AG04450 (cell line): ENCODE data around the gene ITIH4. TPM values are rescaled to one million over a fixed set of nuclear protein-coding genes. Genes with fewer than 3 reads are reported as not detected.

Experiments used
- CTCF ChIA-PET: fragments of 300-600, 350-600 bp; formaldehyde crosslinking; extraction: SDS; loops from one replicate; lab custom pipeline; 2022; ENCODE audit warnings: antibody characterized with exemption, inconsistent platforms; lab: Charles Lee
- POLR2A ChIA-PET: fragments of 350-600 bp; formaldehyde crosslinking; extraction: SDS; loops from one replicate; lab custom pipeline; 2021; ENCODE audit warnings: antibody characterized with exemption, inconsistent platforms; lab: Yijun Ruan, JAX
- DNase-seq: peaks from one replicate; pipeline ENCODE4 v3.0.0-alpha.2; 2011; ENCODE audit warnings: low read depth, low spot score
- H3K27ac ChIP-seq: one replicate; pipeline ENCODE4 v1.5.1; 2012; ENCODE audit warnings: low read depth, low read length, control low read depth
- H3K27me3 ChIP-seq: one replicate; pipeline ENCODE4 v1.6.0; 2012; ENCODE audit warnings: low read length; ENCODE audit not compliant: control insufficient read depth, insufficient read depth
- H3K4me3 ChIP-seq: 2 replicates; pipeline ENCODE4 v1.5.1; 2011; ENCODE audit warnings: mild to moderate bottlenecking, low read depth, low read length, control low read depth
- H3K9me3 ChIP-seq: 2 replicates; pipeline ENCODE4 v1.5.1; 2012; ENCODE audit warnings: low read length; ENCODE audit not compliant: control insufficient read depth, insufficient read depth
- polyA plus RNA-seq: library from polyadenylated mRNA; depleted of rRNA; stranded (reverse); fragments of >200 nt; gene quantifications from 2 replicates; pipeline ENCODE4 v1.2.3, GENCODE V29; 2011
- TF ChIP-seq, protein P1 (sequence below): IDR thresholded peaks from 2 replicates; pipeline ENCODE4 v1.5.1; 2011; ENCODE audit warnings: low read depth, low read length, control low read depth, inconsistent platforms

The ITIH4 gene
- polyA plus RNA-seq, 1 experiment = 0.64 TPM

GRCh38 chr3:52791366-52791765 is 39.1 kb downstream of the ITIH4 start:
- no peak for DNase-seq
- POLR2A ChIA-PET = no interaction called here
- Histone ChIP-seq H3K27ac (no peak overlapping the region), H3K4me3 (no peak overlapping the region), H3K27me3 (peaks cover 17% of the 10 kb centered on the region), H3K9me3 (no peaks in the 10 kb centered on the region; the same call in 1 of the 2 replicates)
- CTCF ChIA-PET = interaction anchor here (1.6 kb wide), 1 partner anchor 29 kb away, joined by 4 read pairs; no protein-coding TSS in a partner anchor
- TF ChIP-seq, protein P1, sequence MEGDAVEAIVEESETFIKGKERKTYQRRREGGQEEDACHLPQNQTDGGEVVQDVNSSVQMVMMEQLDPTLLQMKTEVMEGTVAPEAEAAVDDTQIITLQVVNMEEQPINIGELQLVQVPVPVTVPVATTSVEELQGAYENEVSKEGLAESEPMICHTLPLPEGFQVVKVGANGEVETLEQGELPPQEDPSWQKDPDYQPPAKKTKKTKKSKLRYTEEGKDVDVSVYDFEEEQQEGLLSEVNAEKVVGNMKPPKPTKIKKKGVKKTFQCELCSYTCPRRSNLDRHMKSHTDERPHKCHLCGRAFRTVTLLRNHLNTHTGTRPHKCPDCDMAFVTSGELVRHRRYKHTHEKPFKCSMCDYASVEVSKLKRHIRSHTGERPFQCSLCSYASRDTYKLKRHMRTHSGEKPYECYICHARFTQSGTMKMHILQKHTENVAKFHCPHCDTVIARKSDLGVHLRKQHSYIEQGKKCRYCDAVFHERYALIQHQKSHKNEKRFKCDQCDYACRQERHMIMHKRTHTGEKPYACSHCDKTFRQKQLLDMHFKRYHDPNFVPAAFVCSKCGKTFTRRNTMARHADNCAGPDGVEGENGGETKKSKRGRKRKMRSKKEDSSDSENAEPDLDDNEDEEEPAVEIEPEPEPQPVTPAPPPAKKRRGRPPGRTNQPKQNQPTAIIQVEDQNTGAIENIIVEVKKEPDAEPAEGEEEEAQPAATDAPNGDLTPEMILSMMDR = no peak

- ChIA-PET POLR2A (no interaction called here), CTCF (interaction anchor here (1.6 kb wide), 1 partner anchor 30 kb away, joined by 4 read pairs; no protein-coding TSS in a partner anchor)
- DNase-seq = no peak
- no peaks in the 10 kb centered on the region; the same call in 1 of the 2 replicates for H3K9me3 ChIP-seq
- peaks cover 21% of the 10 kb centered on the region for H3K27me3 ChIP-seq
- TF ChIP-seq, protein P1 = no peak
- H3K4me3 ChIP-seq = no peak overlapping the region
- H3K27ac ChIP-seq = no peak overlapping the region
Observed at GRCh38 chr3:52790741-52791140, 39.7 kb downstream of the ITIH4 start.

DNA sequence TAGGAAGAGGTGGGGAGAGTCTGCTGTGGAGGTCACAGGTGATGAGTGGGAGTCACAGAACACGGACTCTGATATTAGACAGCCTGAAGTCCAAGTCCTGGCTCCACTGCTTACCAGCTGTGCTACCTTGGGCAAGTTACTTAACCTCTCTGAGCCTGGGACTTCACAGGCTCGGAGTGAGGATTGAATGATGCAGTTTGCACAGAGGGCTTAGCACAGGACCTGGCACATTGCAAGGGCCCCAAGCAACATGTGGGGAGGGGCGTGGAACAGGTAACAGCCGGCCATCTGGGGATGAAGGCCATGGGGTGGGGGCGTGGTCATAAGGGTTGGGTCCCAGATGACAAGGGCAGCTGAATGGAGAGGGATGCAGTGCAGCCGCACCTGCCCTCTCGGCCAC is 40.1 kb downstream of the ITIH4 start:
- Histone ChIP-seq H3K27ac (no peak overlapping the region), H3K9me3 (no peaks in the 10 kb centered on the region; the same call in 1 of the 2 replicates), H3K4me3 (no peak overlapping the region), H3K27me3 (peaks cover 21% of the 10 kb centered on the region)
- ChIA-PET POLR2A (no interaction called here), CTCF (interaction anchor here (1.6 kb wide), 1 partner anchor 30 kb away, joined by 4 read pairs; no protein-coding TSS in a partner anchor)
- no peak for DNase-seq
- TF ChIP-seq, protein P1 = no peak

GRCh38 chr3:52789746-52790040 is 40.8 kb downstream of the ITIH4 start:
- H3K4me3 ChIP-seq = no peak overlapping the region
- TF ChIP-seq, protein P1 = no peak
- no peaks in the 10 kb centered on the region; the same call in 1 of the 2 replicates for H3K9me3 ChIP-seq
- ChIA-PET CTCF (no interaction called here), POLR2A (no interaction called here)
- no peak overlapping the region for H3K27ac ChIP-seq
- H3K27me3 ChIP-seq = peaks cover 21% of the 10 kb centered on the region
- DNase-seq = no peak

- H3K27ac ChIP-seq = no peak overlapping the region
- no peak for DNase-seq
- ChIA-PET CTCF (no interaction called here), POLR2A (no interaction called here)
- no peak overlapping the region for H3K4me3 ChIP-seq
- H3K27me3 ChIP-seq = peaks cover 21% of the 10 kb centered on the region
- no peaks in the 10 kb centered on the region; the same call in 1 of the 2 replicates for H3K9me3 ChIP-seq
- TF ChIP-seq, protein P1 = no peak
Observed at GRCh38 chr3:52788890-52789745, 41.4 kb downstream of the ITIH4 start.
